DOHH2 (cell line): ENCODE data around the gene P2RX3.
"Not testable (repeated sequence)": the region's sequence is repeated elsewhere in the genome, so short reads cannot be mapped to it uniquely, and the experiment has no call there.

Experiments
- H3F3A ChIP-seq: fragments of 200-600 bp; sonication (generic), shearing (Covaris generic); 2 replicates; pipeline ENCODE4 v1.6.0; 2016; ENCODE audit warnings: antibody characterized with exemption, mild to moderate bottlenecking; ENCODE audit not compliant: control insufficient read depth, insufficient read depth
- H3K27ac ChIP-seq: fragments of 200-600 bp; sonication (generic); 2 replicates; pipeline ENCODE4 v1.5.1; 2014; ENCODE audit warnings: low read depth, mild to moderate bottlenecking, low read length, moderate library complexity
- H3K27me3 ChIP-seq: fragments of 200-600 bp; sonication (generic); 2 replicates; pipeline ENCODE4 v1.6.1; 2014; ENCODE audit warnings: mild to moderate bottlenecking, low read length, mixed read lengths; ENCODE audit not compliant: control insufficient read depth
- H3K36me3 ChIP-seq: fragments of 200-600 bp; sonication (generic); 2 replicates; pipeline ENCODE4 v1.6.1; 2014; ENCODE audit warnings: mild to moderate bottlenecking, low read length, moderate library complexity, mixed read lengths; ENCODE audit not compliant: control insufficient read depth
- H3K4me1 ChIP-seq: fragments of 200-600 bp; sonication (generic); 2 replicates; pipeline ENCODE4 v1.6.1; 2014; ENCODE audit warnings: mild to moderate bottlenecking, low read length, mixed read lengths; ENCODE audit not compliant: control insufficient read depth
- H3K4me2 ChIP-seq: fragments of 200-600 bp; sonication (generic); 2 replicates; pipeline ENCODE4 v1.6.0; 2014; ENCODE audit warnings: mild to moderate bottlenecking, low read length, moderate library complexity
- H3K4me3 ChIP-seq: fragments of 200-600 bp; sonication (generic); 2 replicates; pipeline ENCODE4 v1.5.1; 2014; ENCODE audit warnings: mild to moderate bottlenecking, low read length, mixed read lengths
- H3K79me2 ChIP-seq: fragments of 200-600 bp; sonication (generic); 2 replicates; pipeline ENCODE4 v1.6.1; 2014; ENCODE audit warnings: mild to moderate bottlenecking, low read length, mixed read lengths; ENCODE audit not compliant: control insufficient read depth
- H3K9me2 ChIP-seq: fragments of 200-600 bp; sonication (generic); replicated peaks from 2 replicates; pipeline ENCODE4 v1.6.1; 2014; ENCODE audit warnings: mild to moderate bottlenecking, low read length, mixed read lengths; ENCODE audit not compliant: control insufficient read depth
- H3K9me3 ChIP-seq: fragments of 200-600 bp; sonication (generic); 2 replicates; pipeline ENCODE4 v1.6.1; 2014; ENCODE audit warnings: antibody characterized with exemption, low read length, mixed read lengths; ENCODE audit not compliant: control insufficient read depth, insufficient read depth
- H4K20me1 ChIP-seq: fragments of 200-600 bp; sonication (generic); 2 replicates; pipeline ENCODE4 v1.6.0; 2014; ENCODE audit warnings: low read depth, mild to moderate bottlenecking, antibody characterized with exemption, low read length, moderate library complexity; ENCODE audit not compliant: control insufficient read depth, insufficient read depth
- CTCF ChIP-seq: fragments of 200-600 bp; sonication (generic); IDR thresholded peaks from one replicate; pipeline ENCODE4 v1.5.1; 2014; ENCODE audit warnings: antibody characterized with exemption, mild to moderate bottlenecking, low read depth, low read length; ENCODE audit not compliant: poor library complexity, severe bottlenecking
- EZH2phosphoT487 ChIP-seq: fragments of 200-600 bp; sonication (generic); IDR thresholded peaks from 2 replicates; pipeline ENCODE4 v1.6.1; 2017; ENCODE audit warnings: borderline replicate concordance, mild to moderate bottlenecking, antibody characterized with exemption, low read length, moderate library complexity, mixed read lengths

The P2RX3 gene

GRCh38 chr11:57359896-57360690 lies 21.9 kb downstream of the P2RX3 start:
- H4K20me1 ChIP-seq, result no peaks in the 10 kb centered on the region
- TF ChIP-seq EZH2phosphoT487 (no peak), CTCF (no peak)
- no peak overlapping the region for H3K4me2 ChIP-seq
- H3K9me2 ChIP-seq, result no peaks in the 10 kb centered on the region
- H3K79me2 ChIP-seq, result no peaks in the 10 kb centered on the region
- no peaks in the 10 kb centered on the region for H3K9me3 ChIP-seq
- H3K36me3 ChIP-seq, result no peaks in the 10 kb centered on the region
- no peaks in the 10 kb centered on the region for H3K4me1 ChIP-seq
- H3F3A ChIP-seq, result no peaks in the 10 kb centered on the region
- H3K27me3 ChIP-seq, result peaks cover 33% of the 10 kb centered on the region
- H3K4me3 ChIP-seq, result no peak overlapping the region
- H3K27ac ChIP-seq, result no peak overlapping the region

DNA sequence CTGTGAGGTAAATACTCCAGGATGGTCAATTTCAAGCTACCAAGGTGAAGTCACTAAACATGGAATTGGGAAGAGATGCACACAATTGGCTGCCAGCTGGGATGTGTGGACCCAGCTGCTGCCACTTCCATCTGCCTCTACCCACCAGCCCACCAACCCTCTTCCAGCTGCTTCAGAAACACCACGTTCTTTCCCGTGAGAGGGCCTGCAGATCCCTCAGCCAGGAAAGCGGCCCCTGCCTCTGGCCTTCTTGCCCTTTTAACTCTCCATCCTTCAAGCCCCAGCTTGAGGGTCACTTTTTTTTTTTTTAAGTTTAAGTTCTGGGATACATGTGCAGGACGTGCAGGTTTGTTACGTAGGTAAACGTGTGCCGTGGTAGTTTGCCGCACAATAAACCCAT lies 22.8 kb downstream of the P2RX3 start:
- H3K36me3 ChIP-seq, result no peaks in the 10 kb centered on the region
- H3K79me2 ChIP-seq, result no peaks in the 10 kb centered on the region
- peaks cover 35% of the 10 kb centered on the region for H3K27me3 ChIP-seq
- no peaks in the 10 kb centered on the region for H3K9me3 ChIP-seq
- H4K20me1 ChIP-seq, result no peaks in the 10 kb centered on the region
- no peak overlapping the region for H3K27ac ChIP-seq
- no peak overlapping the region for H3K4me2 ChIP-seq
- no peaks in the 10 kb centered on the region for H3K9me2 ChIP-seq
- H3K4me1 ChIP-seq, result no peaks in the 10 kb centered on the region
- no peaks in the 10 kb centered on the region for H3F3A ChIP-seq
- TF ChIP-seq CTCF, result no peak
- TF ChIP-seq EZH2phosphoT487, result no peak
- no peak overlapping the region for H3K4me3 ChIP-seq

DNA sequence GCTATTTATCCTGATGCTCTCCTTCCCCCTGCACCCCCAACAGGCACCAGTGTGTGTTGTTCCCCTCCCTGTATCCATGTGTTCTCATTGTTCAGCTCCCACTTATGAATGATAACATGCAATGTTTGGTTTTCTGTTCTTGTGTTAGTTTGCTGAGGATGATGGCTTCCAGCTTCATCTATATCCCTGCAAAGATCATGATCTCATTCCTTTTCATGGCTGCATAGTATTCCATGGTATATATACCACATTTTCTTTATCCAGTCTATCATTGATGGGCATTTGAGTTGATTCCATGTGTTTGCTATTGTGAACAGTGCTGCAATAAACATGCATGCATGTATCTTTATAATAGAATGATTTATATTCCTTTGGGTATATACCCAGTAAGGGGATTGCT lies 23.3 kb downstream of the P2RX3 start:
- H3K79me2 ChIP-seq, H3K9me3 ChIP-seq, H3F3A ChIP-seq, H3K27ac ChIP-seq, H3K9me2 ChIP-seq, H3K36me3 ChIP-seq, H3K4me3 ChIP-seq, H3K4me1 ChIP-seq, H3K4me2 ChIP-seq, H4K20me1 ChIP-seq: not testable (repeated sequence)
- H3K27me3 ChIP-seq, result peaks cover 30% of the 10 kb centered on the region

GRCh38 chr11:57361926-57362325 lies 23.8 kb downstream of the P2RX3 start:
- TF ChIP-seq CTCF (no peak), EZH2phosphoT487 (no peak)
- Histone ChIP-seq H3K79me2 (no peaks in the 10 kb centered on the region), H3F3A (no peaks in the 10 kb centered on the region), H3K36me3 (no peaks in the 10 kb centered on the region), H3K27ac (no peak overlapping the region), H3K4me1 (no peaks in the 10 kb centered on the region), H3K4me3 (no peak overlapping the region), H3K9me3 (no peaks in the 10 kb centered on the region), H4K20me1 (no peaks in the 10 kb centered on the region), H3K4me2 (no peak overlapping the region), H3K27me3 (peaks cover 25% of the 10 kb centered on the region), H3K9me2 (no peaks in the 10 kb centered on the region)
